ENCODE data around the gene CDH22.

CDH22 gene

GRCh38 chr20:46195264-46196036, 112.8 kb downstream of the CDH22 start:
- no peak for DNase-seq (ENCODE audit: low spot score)

- DNase-seq (ENCODE audit: low spot score) = no peak
Measured at GRCh38 chr20:46194409-46194808, 113.9 kb downstream of the CDH22 start.

GRCh38 chr20:46192376-46192944, 115.8 kb downstream of the CDH22 start:
- no peak for DNase-seq (ENCODE audit: low spot score)

- no peak for DNase-seq (ENCODE audit: low spot score)
Measured at GRCh38 chr20:46191611-46192010, 116.7 kb downstream of the CDH22 start.

- no peak for DNase-seq (ENCODE audit: low spot score)
Measured at GRCh38 chr20:46191168-46191540, 117.1 kb downstream of the CDH22 start.

- DNase-seq (ENCODE audit: low spot score) = no peak
Measured at GRCh38 chr20:46190478-46191167, 117.7 kb downstream of the CDH22 start.

GRCh38 chr20:46188866-46189541, 119.3 kb downstream of the CDH22 start:
- no peak for DNase-seq (ENCODE audit: low spot score)

GRCh38 chr20:46186210-46186609, 122.1 kb downstream of the CDH22 start:
- DNase-seq (ENCODE audit: low spot score) = no peak

- no peak for DNase-seq (ENCODE audit: low spot score)
Measured at GRCh38 chr20:46185353-46185752, 122.9 kb downstream of the CDH22 start.

GRCh38 chr20:46183768-46184167, 124.5 kb downstream of the CDH22 start:
- no peak for DNase-seq (ENCODE audit: low spot score)

GRCh38 chr20:46182276-46183200, 125.8 kb downstream of the CDH22 start:
- DNase-seq (ENCODE audit: low spot score) = no peak

GRCh38 chr20:46179862-46180261, 128.4 kb downstream of the CDH22 start:
- no peak for DNase-seq (ENCODE audit: low spot score)

GRCh38 chr20:46178891-46179290, 129.4 kb downstream of the CDH22 start:
- no peak for DNase-seq (ENCODE audit: low spot score)

GRCh38 chr20:46177768-46178167, 130.5 kb downstream of the CDH22 start:
- no peak for DNase-seq (ENCODE audit: low spot score)

- DNase-seq (ENCODE audit: low spot score) = no peak
Measured at GRCh38 chr20:46176739-46177378, 131.4 kb downstream of the CDH22 start.

GRCh38 chr20:46175127-46175494, 133.2 kb downstream of the CDH22 start:
- DNase-seq (ENCODE audit: low spot score) = no peak

- DNase-seq (ENCODE audit: low spot score) = peak; percentile 87
Measured at GRCh38 chr20:46174469-46175126, 133.7 kb downstream of the CDH22 start.

GRCh38 chr20:46173652-46174468, 134.4 kb downstream of the CDH22 start:
- DNase-seq (ENCODE audit: low spot score) = no peak

GRCh38 chr20:46172961-46173536, 135.2 kb downstream of the CDH22 start:
- no peak for DNase-seq (ENCODE audit: low spot score)

Measured in AG20443 (cell line).